ENCODE results near the gene DAP.
"Not testable (repeated sequence)": the region's sequence is repeated elsewhere in the genome, so short reads cannot be mapped to it uniquely, and the experiment has no call there.

Gene DAP

GRCh38 chr5:10733426-10733825, 27.6 kb downstream of the DAP start:
- no peak for DNase-seq

GRCh38 chr5:10731913-10732312, 29.1 kb downstream of the DAP start:
- DNase-seq: no peak

GRCh38 chr5:10730043-10730351, 31.0 kb downstream of the DAP start:
- no peak for DNase-seq

DNA sequence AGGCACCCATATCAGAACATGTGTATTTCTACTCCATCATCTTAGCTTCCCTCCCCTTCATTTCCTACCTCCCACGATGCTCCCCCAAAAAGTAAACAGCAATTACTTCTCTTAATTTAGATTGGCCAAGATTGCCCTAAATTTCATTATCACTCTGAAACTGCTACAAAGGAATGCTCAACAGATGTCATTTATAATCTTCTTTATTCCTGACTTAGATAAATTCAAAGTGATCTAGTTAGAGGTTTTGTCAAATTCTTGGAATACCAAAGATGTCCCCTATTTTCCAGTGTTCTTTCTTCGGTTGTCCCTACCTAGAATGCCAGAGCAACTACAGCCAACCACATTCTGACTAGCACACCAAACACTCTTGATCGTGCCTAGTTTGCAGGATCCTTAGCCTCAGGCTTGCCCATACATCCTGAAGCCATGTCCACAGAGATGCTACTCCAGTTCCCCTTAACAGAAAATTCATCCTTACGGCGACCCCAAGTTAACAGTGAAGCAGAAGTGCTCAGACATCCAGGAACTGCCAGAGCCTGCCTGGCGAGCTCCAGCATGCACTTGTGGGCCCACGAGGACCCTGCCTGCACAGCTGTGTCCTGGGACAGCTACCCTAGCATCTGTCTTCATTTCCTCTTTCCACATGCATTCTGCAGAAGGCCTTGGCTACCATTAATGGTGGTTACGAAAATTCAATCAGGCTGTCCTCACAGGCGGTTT, 31.6 kb downstream of the DAP start:
- no peak for DNase-seq

DNA sequence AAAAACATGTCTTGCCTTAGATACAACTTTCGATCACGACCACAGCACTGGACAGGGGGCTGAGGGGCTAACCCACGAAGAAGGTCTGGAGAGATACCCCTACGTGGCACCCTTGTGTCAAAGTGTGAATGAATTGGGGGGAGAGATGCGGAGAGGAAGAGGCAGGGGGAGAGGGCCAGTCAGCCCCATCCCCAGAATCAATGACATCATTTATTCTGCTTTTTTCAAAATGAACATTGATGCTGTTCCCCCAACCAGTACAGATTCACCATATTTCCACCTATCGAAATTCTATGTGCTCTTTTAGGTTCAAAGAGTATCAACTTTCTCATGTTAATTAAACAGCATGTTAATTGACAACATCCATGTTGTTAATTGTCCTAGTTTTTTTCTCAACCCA, 32.4 kb downstream of the DAP start:
- no peak for DNase-seq

- DNase-seq: no peak
These were observed 33.2 kb downstream of the DAP start for GRCh38 chr5:10727861-10728260.

DNA sequence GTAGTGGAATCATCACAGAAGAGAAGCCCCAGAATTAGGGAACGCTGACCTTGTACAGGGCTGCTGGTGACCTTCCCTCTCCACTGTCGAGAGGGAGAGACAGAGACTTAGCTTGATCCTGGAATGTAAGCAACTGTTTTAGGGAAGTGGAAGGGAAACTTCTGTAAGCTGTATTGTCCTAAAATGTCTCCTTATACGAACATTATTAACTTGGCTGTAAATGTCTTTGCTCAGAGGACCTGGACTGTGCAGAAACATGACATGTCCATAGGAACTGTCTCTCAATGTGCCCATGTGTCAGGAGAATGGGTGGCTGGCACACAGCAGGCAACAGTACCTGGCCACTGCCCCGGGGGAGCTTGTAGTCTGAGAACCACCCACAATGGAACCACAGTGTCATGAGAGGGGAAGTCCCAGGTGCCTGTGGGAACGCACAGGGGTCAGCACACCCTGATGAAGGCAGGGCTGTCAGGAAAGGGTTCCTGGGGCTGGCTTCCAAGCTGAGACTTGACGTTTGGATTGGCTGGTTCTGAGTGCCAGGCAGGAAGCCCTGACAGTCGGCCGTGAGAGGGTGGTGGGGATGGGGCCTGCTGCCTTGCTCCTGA, 34.0 kb downstream of the DAP start:
- no peak for DNase-seq

DNA sequence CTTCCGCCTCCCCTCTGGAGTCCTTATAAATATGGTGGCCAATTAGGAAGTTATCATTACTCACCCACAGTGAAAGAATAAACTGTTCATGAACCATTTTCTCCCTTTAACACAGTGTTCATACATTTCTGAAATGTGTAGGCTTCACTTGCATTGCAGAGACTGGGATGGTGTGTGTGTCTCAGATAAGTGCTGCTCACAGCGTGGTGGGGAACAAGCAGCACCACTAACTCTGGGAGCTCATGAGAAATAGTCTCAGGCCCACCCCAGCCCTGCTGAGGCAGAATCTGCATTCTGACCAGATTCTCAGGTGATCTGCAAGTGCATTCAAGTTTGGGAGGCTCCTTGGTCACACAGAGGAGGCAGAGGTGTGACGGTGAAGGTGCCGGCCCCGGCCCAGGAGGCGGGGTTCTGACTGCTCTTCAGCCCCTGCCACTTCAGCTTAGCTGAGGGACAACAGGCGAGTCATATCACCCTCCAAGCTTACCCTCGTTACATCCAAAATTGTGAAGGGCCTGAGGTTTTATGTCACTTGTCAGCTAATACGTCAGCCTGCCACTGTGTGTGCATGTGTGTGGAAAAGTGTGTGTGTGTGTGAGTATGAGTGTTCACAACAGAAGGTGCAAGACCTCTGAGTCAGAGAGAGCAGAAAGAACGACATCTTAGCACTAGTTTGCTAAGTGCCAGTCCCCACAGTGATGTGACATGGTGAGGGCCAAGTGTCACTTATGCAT, 34.7 kb downstream of the DAP start:
- no peak for DNase-seq

DNA sequence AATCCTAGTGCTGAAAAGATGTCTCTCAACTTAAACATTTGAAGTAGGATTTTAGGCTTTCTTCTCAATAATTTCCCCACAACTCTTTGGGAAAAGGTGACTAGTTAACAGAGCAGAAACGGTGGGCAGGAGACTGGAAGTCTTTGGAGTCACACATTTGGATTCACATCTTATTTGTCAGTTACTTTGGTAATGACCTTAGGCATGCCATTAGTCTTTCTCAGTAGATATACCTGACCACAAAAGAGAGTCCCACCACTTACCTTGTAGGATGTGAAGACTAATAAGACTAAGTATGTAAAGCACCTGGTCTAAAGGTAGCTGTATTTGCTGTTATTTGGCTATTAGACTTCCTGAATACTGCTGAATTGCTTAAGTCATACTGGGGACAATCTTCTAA, 35.4 kb downstream of the DAP start:
- DNase-seq: no peak

GRCh38 chr5:10724781-10725507, 36.1 kb downstream of the DAP start:
- no peak for DNase-seq

- no peak for DNase-seq
These were observed 37.5 kb downstream of the DAP start for GRCh38 chr5:10723514-10723913.

GRCh38 chr5:10720766-10721165, 40.3 kb downstream of the DAP start:
- not testable (repeated sequence) for DNase-seq

- no peak for DNase-seq
These were observed 41.1 kb downstream of the DAP start for GRCh38 chr5:10719965-10720364.

- not testable (repeated sequence) for DNase-seq
These were observed 42.4 kb downstream of the DAP start for GRCh38 chr5:10718617-10719016.

DNA sequence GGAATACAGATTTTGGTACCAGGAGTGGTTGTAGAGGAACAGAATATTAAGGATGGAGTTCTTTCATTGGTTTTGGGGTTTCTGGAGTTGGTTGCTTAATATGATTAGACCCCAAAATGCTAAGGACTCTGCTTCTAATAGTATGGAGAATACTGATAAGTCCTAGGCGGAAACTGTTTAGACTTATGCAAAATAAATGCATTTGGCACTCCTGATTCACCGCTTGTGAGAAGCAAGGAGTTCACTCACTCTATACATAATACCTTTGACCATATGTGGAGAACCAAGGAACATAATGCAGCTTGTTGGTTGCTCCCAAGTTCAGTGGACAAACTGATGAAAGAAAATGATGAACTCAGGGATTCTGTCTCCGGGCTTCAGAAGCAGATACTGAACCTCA, 44.2 kb downstream of the DAP start:
- DNase-seq: not testable (repeated sequence)

- DNase-seq: no peak
These were observed 45.3 kb downstream of the DAP start for GRCh38 chr5:10715605-10716290.

GRCh38 chr5:10712574-10713366, 48.3 kb downstream of the DAP start:
- DNase-seq: no peak

DNA sequence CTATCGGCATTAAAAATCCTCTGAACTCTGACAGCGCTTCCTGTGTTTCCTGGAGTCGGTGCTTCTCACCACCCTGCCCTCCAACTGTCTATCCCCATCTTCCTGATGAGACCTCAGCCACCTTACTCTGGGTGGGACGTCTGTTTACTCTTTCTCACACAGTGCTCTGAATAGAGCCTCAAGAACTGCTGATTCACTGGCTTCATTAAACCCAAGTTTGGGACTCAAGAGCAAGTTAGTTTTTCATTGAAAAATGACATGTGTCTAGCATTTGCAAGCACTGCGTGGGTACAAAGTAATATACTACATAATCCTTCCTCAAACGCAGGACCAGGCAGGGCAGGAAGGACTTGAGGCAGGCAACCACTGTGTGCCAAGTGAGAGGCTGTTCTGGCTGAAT, 49.5 kb downstream of the DAP start:
- DNase-seq: no peak

DNA sequence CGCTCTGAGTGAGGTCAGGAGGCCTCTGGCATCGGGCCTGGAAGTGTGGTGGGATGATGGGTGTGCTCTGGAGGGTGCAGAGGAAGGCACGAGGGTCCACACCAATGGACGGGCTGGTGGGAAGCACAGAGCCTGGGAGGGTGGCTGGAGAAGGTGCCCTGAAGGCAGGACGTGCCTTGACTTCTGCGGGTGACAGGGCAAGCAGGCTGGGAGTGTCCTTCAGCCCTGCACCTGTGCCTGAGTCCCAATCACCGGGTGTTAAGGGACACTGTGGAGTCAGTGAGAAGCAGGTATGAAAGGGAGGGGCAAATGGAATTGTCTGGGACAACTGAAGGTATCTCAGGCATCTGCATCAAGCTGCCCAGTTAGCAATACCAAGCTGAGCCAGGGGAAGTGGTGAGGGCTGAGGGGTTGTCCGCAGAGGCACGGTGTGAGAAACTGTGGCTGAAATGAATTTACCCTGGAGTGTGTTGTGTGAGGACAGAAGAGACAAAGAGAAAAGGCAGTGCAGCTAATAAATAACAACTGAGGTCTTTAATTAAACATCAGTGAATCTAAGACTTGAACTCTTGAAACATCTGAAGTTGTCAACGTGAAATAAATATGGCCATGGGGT, 50.4 kb downstream of the DAP start:
- DNase-seq: no peak

DNA sequence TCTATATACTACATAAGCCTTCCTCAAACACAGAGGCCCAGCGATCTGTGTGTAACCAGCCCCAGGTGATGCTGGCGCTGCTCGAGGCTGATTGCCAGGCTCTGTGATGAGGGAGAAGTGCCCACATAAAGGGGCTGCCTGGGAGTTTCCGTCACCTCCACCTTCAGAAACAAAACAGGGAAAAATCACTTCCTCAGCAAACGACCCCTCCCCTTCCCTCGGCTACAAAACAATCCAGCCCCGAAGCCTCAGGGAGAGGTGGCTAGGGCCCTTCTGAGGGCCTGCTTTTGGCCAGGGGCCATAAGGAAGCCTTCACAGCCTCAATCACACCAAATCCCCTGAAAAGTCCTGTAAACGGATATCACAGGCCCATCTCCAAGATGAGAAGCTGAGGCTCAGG, 51.1 kb downstream of the DAP start:
- DNase-seq: no peak

DNA sequence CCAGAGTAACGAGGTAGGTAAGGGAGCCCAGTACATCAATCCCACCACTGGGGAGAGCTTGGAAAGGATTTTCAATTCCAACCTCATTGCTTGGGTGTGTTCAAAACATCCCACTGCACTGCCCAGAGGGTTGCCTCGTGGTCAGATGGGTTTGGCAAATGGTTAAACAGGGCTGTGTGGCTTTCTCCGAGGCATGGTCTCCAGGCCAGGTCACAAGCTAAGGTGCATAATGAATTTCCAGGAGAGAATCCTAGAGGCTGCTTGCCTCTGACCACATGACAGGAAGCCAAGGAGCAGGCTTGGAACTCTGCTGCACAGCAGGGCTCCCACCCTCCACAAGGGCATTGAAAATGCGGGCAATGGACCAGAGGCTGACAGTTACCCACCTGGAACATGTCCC, 51.6 kb downstream of the DAP start:
- DNase-seq: no peak

Data from T-helper 9 cell (primary cell).